Naive B cell (primary cell): ENCODE measurements around the gene MARF1. TPM values are rescaled to one million over a fixed set of nuclear protein-coding genes. Genes with fewer than 3 reads are reported as not detected.
"Not testable (repeated sequence)": the region's sequence is repeated elsewhere in the genome, so short reads cannot be mapped to it uniquely, and the experiment has no call there.

Source experiments
- ATAC-seq, 2 donors: fragments of 150-1000 bp; cut with Tn5 transposase; 2 replicates each; pipeline ENCODE4 v1.10.0; 2021; ENCODE audit warnings: low read depth in 2 of 2, mild to moderate bottlenecking in 2 of 2, moderate library complexity in 2 of 2
- DNase-seq: peaks from one replicate; pipeline ENCODE4 v3.0.0; 2022
- H3K27ac Mint-ChIP-seq, 6 donors: one replicate each; pipeline ENCODE4 v1.8.0; 2020 to 2022; ENCODE audit warnings: mild to moderate bottlenecking in 6 of 6, mixed read lengths in 6 of 6, moderate library complexity in 5 of 6, inconsistent platforms in 2 of 6
- H3K27me3 Mint-ChIP-seq, 3 donors: one replicate each; pipeline ENCODE4 v1.8.0; 2021 to 2022; ENCODE audit warnings: mixed read lengths in 3 of 3, mild to moderate bottlenecking in 1 of 3
- H3K36me3 Mint-ChIP-seq, 2 donors: one replicate each; pipeline ENCODE4 v1.8.0; 2020 to 2022; ENCODE audit warnings: mixed read lengths in 2 of 2, inconsistent platforms in 1 of 2, mild to moderate bottlenecking in 1 of 2
- H3K4me1 Mint-ChIP-seq, 3 donors: one replicate each; pipeline ENCODE4 v1.8.0; 2020 to 2022; ENCODE audit warnings: mixed read lengths in 3 of 3, inconsistent platforms in 1 of 3, mild to moderate bottlenecking in 1 of 3, moderate library complexity in 1 of 3
- H3K4me3 Mint-ChIP-seq, 8 donors: one replicate each; pipeline ENCODE4 v1.8.0; 2020 to 2022; ENCODE audit warnings: mild to moderate bottlenecking in 8 of 8, mixed read lengths in 8 of 8, moderate library complexity in 8 of 8, inconsistent platforms in 2 of 8
- H3K9me3 Mint-ChIP-seq, 7 donors: one replicate each; pipeline ENCODE4 v1.8.0; 2020 to 2022; ENCODE audit warnings: mixed read lengths in 7 of 7, mild to moderate bottlenecking in 5 of 7, inconsistent platforms in 2 of 7, moderate library complexity in 1 of 7
- polyA plus RNA-seq, 6 donors: library from polyadenylated mRNA; unstranded; fragments of 300-500 nt; fragmentation: Illumina TruSeq; gene quantifications; one replicate each; pipeline ENCODE4 v1.2.3, GENCODE V29; 2021; ENCODE audit warnings: low read depth in 6 of 6

The MARF1 gene
- polyA plus RNA-seq, 6 donors from 2014 or later = 28.6 to 54.3 (median 34.5) TPM

DNA sequence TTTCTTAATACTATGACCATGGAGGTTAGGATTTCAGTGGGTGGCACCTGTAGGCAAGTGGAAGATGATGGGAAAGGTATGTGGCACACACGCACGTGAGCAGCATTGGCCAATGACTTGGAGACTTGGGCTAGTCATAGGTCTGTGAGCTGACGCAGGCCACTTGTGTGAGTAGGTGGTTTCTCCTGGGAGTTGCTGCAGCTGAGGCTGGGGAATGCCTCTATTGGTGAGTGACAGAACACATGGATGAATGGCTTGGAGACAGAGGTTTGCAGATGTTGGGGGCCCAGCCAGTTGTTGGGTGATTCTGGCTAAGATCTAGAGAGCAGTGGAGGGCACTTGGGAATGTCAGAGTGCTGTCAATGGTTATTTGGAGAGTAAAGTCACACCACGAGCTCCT lies 64.1 kb downstream of the MARF1 start:
- peak overlapping the region in 1 of 6 donors; percentile 65 for H3K27ac Mint-ChIP-seq
- peaks cover 2 to 8% (median 5%) of the 10 kb centered on the region in 3 donors for H3K4me1 Mint-ChIP-seq
- ATAC-seq = no peak

GRCh38 chr16:15576960-15577958 lies 65.7 kb downstream of the MARF1 start:
- ATAC-seq (no peak), DNase-seq (no peak)
- Mint-ChIP-seq H3K27me3 (no peaks in the 10 kb centered on the region), H3K9me3 (peaks cover 0 to 16% (median 9%) of the 10 kb centered on the region in 7 donors), H3K4me1 (peaks cover 3 to 8% (median 5%) of the 10 kb centered on the region in 3 donors), H3K27ac (no peak overlapping the region), H3K4me3 (no peak overlapping the region), H3K36me3 (no peaks in the 10 kb centered on the region)

More for the DNA sequence above, 64.1 kb downstream of the MARF1 start:
- Mint-ChIP-seq H3K27me3 (no peaks in the 10 kb centered on the region), H3K36me3 (no peaks in the 10 kb centered on the region), H3K4me3 (no peak overlapping the region), H3K9me3 (peaks cover 0 to 3% (median 2%) of the 10 kb centered on the region in 7 donors)
- DNase-seq = no peak

DNA sequence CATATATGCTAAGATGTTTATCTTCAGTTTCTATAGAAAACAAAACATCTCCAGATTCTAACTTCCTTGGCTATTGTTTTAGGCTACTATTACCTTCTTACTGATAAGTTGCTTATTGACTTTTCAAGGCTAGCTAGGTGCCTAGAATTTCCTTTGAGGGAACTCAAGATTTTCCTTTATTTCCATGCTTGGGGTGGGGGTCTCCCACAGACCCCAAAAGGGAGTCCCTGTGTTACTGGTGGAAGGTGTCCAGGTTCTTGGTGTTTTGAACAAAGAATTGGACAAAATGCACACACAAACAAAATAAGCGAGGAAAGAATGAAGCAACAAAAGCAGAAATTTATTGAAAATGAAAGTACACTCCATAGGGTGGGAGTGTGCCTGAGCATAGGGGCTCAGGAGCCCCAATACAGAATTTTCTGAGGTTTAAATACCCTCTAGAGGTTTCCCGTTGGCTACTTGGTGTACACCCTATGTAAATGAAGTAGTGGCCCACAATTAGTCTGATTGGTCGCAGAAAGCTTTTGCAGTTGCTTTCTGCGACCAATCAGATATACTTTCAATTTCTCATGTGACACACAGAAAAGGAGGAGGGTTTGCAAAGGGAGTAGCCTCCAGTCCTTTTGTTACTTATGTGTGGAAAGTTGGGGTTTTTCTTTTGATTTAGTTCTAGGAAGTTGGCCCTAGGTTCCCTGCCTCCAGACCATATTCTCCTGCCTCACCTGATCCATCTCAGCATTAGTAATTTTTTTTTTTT lies 67.5 kb downstream of the MARF1 start:
- Mint-ChIP-seq H3K36me3 (no peaks in the 10 kb centered on the region), H3K9me3 (peaks cover 0 to 24% (median 10%) of the 10 kb centered on the region in 7 donors), H3K27me3 (no peaks in the 10 kb centered on the region), H3K27ac (no peak overlapping the region), H3K4me1 (peaks cover 3 to 14% (median 5%) of the 10 kb centered on the region in 3 donors), H3K4me3 (no peak overlapping the region)
- ATAC-seq = no peak
- DNase-seq = no peak

DNA sequence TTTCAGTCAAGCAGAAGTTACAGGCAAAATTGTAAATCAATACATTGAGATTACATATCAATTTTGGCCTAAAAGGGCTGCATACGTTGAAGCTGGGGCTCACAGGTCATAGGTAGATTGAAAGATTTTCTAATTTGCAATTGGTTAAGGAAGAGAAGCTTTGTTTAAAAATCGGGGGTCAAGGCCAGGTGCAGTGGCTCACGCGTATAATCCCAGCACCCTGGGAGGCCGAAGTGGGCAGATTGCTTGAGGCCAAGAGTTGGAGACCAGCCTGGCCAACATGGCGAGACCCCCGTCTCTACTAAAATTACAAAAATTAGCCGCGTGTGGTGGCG lies 68.4 kb downstream of the MARF1 start:
- peaks cover 0 to 4% (median 0%) of the 10 kb centered on the region in 3 donors for H3K27me3 Mint-ChIP-seq
- H3K4me3 Mint-ChIP-seq = no peak overlapping the region
- H3K27ac Mint-ChIP-seq = no peak overlapping the region
- no peaks in the 10 kb centered on the region for H3K36me3 Mint-ChIP-seq
- peaks cover 3 to 14% (median 5%) of the 10 kb centered on the region in 3 donors for H3K4me1 Mint-ChIP-seq
- peaks cover 0 to 24% (median 10%) of the 10 kb centered on the region in 7 donors for H3K9me3 Mint-ChIP-seq
- DNase-seq (no peak), ATAC-seq (no peak)

GRCh38 chr16:15573896-15574613 lies 68.9 kb downstream of the MARF1 start:
- not testable (repeated sequence) for H3K36me3 Mint-ChIP-seq, H3K4me3 Mint-ChIP-seq, H3K27ac Mint-ChIP-seq, DNase-seq, ATAC-seq, H3K27me3 Mint-ChIP-seq
- H3K4me1 Mint-ChIP-seq = peaks cover 3 to 14% (median 5%) of the 10 kb centered on the region in 3 donors
- H3K9me3 Mint-ChIP-seq = peaks cover 0 to 24% (median 10%) of the 10 kb centered on the region in 7 donors

- Mint-ChIP-seq H3K27ac (peak overlapping the region in 2 of 6 donors; percentile 9 to 69), H3K27me3 (peaks cover 0 to 4% (median 0%) of the 10 kb centered on the region in 3 donors), H3K4me1 (peaks cover 3 to 14% (median 5%) of the 10 kb centered on the region in 3 donors), H3K4me3 (no peak overlapping the region), H3K36me3 (no peaks in the 10 kb centered on the region), H3K9me3 (peaks cover 0 to 24% (median 10%) of the 10 kb centered on the region in 7 donors)
- ATAC-seq (no peak), DNase-seq (no peak)
Observed at GRCh38 chr16:15573274-15573895, 69.6 kb downstream of the MARF1 start.

- peak overlapping the region in 1 of 6 donors; percentile 69 for H3K27ac Mint-ChIP-seq
- no peak overlapping the region for H3K4me3 Mint-ChIP-seq
- peaks cover 3 to 14% (median 4%) of the 10 kb centered on the region in 3 donors for H3K4me1 Mint-ChIP-seq
- no peaks in the 10 kb centered on the region for H3K36me3 Mint-ChIP-seq
- ATAC-seq (no peak), DNase-seq (no peak)
- H3K9me3 Mint-ChIP-seq = peaks cover 0 to 24% (median 10%) of the 10 kb centered on the region in 7 donors
- H3K27me3 Mint-ChIP-seq = peaks cover 0 to 4% (median 0%) of the 10 kb centered on the region in 3 donors
Observed at GRCh38 chr16:15572329-15573001, 70.5 kb downstream of the MARF1 start.

GRCh38 chr16:15571557-15571956 lies 71.4 kb downstream of the MARF1 start:
- no peak for ATAC-seq
- Mint-ChIP-seq H3K27me3 (peaks cover 0 to 4% (median 0%) of the 10 kb centered on the region in 3 donors), H3K4me1 (peaks cover 0 to 7% (median 3%) of the 10 kb centered on the region in 3 donors), H3K36me3 (no peaks in the 10 kb centered on the region), H3K4me3 (peak overlapping the region in 1 of 8 donors; percentile 79), H3K9me3 (peaks cover 0 to 24% (median 10%) of the 10 kb centered on the region in 7 donors), H3K27ac (peak overlapping the region in 2 of 6 donors; percentile 8 to 76)
- DNase-seq = no peak

DNA sequence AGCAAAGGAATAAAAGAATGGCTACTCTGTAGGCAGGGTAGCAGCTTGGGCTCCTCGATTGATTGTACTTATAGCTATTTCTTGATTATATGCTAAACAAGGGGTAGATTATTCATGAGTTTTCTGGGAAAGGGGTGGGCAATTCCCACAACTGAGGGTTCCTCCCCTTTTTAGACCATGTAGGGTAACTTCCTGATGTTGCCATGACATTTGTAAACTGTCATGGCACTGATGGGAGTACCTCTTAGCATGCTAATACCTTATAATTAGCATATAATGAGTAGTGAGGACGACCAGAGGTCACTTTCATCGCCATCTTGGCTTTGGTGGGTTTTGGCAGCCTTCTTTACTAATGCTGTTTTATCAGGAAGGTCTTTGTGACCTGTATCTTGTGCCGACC lies 72.3 kb downstream of the MARF1 start:
- H3K4me1 Mint-ChIP-seq, ATAC-seq, H3K36me3 Mint-ChIP-seq, DNase-seq, H3K27me3 Mint-ChIP-seq, H3K27ac Mint-ChIP-seq: not testable (repeated sequence)
- H3K9me3 Mint-ChIP-seq = peaks cover 0 to 24% (median 10%) of the 10 kb centered on the region in 7 donors
- H3K4me3 Mint-ChIP-seq = peak overlapping the region in 1 of 8 donors; percentile 56

- ATAC-seq = no peak
- Mint-ChIP-seq H3K4me1 (peaks cover 4 to 14% (median 8%) of the 10 kb centered on the region in 3 donors), H3K36me3 (peaks cover 0 to 10% of the 10 kb centered on the region in 2 donors), H3K27me3 (peaks cover 0 to 4% (median 0%) of the 10 kb centered on the region in 3 donors), H3K9me3 (peaks cover 0 to 19% (median 7%) of the 10 kb centered on the region in 7 donors), H3K27ac (no peak overlapping the region), H3K4me3 (no peak overlapping the region)
- DNase-seq = no peak
Observed at GRCh38 chr16:15567823-15568222, 75.1 kb downstream of the MARF1 start.

DNA sequence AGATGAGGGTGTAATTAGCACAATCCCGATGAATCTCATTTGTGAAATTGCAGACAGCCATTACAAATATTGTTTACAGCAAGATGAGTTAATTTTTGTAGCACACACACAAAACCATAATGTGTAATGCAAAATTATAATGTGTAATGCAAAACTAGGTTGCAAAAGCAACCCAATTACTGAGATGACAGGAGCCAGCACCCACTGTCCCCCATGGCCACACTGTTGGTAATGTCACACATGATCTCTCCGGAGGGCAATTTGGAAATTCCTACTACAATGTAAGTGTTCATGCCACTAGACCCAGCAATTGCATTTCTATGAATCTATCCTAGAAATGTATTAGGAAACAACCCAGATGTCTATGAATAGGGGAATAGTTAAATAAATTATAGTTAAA lies 76.9 kb downstream of the MARF1 start:
- H3K4me1 Mint-ChIP-seq = peaks cover 3 to 9% (median 8%) of the 10 kb centered on the region in 3 donors
- no peak for ATAC-seq

More for the DNA sequence above, 76.9 kb downstream of the MARF1 start:
- Mint-ChIP-seq H3K27ac (no peak overlapping the region), H3K9me3 (peaks cover 0 to 8% (median 5%) of the 10 kb centered on the region in 7 donors), H3K36me3 (peaks cover 0 to 10% of the 10 kb centered on the region in 2 donors), H3K27me3 (peaks cover 0 to 4% (median 0%) of the 10 kb centered on the region in 3 donors), H3K4me3 (no peak overlapping the region)
- no peak for DNase-seq
